SH-SY5Y (cell line): Measurements from ENCODE around the gene MAPK11.

Experiments used
- GATA2 ChIP-seq: IDR thresholded peaks from 2 replicates; pipeline ENCODE4 v1.6.1; 2011; ENCODE audit warnings: mild to moderate bottlenecking, low read depth, low read length
- GATA3 ChIP-seq: IDR thresholded peaks from 2 replicates; pipeline ENCODE4 v1.6.1; 2011; ENCODE audit warnings: low read depth, mild to moderate bottlenecking, low read length, moderate library complexity

GRCh38 chr22:50313600-50313999 lies 43.4 kb upstream of the MAPK11 start:
- TF ChIP-seq GATA2 (no peak), GATA3 (no peak)
